Testis (tissue), 2 donors: Measurements from ENCODE around the gene MDP1.

Experiments
- POLR2A ChIP-seq: fragments of 450-650 bp; IDR thresholded peaks from one replicate; pipeline ENCODE4 v1.6.1; 2017; ENCODE audit warnings: antibody characterized with exemption, mild to moderate bottlenecking, moderate library complexity
- TF ChIP-seq, protein P1 (sequence below), 3 experiments: fragments of 450-650 bp in 2 of 3; fragments of 200-600 bp in 1 of 3; sonication (generic) in 1 of 3; IDR thresholded peaks; one replicate each; pipeline ENCODE4 v1.5.1; 2016 to 2019; ENCODE audit warnings: antibody characterized with exemption in 3 of 3, mild to moderate bottlenecking in 2 of 3, moderate library complexity in 1 of 3

- TF ChIP-seq, protein P1, sequence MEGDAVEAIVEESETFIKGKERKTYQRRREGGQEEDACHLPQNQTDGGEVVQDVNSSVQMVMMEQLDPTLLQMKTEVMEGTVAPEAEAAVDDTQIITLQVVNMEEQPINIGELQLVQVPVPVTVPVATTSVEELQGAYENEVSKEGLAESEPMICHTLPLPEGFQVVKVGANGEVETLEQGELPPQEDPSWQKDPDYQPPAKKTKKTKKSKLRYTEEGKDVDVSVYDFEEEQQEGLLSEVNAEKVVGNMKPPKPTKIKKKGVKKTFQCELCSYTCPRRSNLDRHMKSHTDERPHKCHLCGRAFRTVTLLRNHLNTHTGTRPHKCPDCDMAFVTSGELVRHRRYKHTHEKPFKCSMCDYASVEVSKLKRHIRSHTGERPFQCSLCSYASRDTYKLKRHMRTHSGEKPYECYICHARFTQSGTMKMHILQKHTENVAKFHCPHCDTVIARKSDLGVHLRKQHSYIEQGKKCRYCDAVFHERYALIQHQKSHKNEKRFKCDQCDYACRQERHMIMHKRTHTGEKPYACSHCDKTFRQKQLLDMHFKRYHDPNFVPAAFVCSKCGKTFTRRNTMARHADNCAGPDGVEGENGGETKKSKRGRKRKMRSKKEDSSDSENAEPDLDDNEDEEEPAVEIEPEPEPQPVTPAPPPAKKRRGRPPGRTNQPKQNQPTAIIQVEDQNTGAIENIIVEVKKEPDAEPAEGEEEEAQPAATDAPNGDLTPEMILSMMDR (IDR thresholded peaks at IDR 0.05): no peak
- no peak for TF ChIP-seq POLR2A
Measured at GRCh38 chr14:24264298-24264697, 48.4 kb upstream of the MDP1 start.
